GM23248 (cell line): ENCODE results near the gene KCND3. TPM values are rescaled to one million over a fixed set of nuclear protein-coding genes. Genes with fewer than 3 reads are reported as not detected.

Experiments
- DNase-seq: peaks from one replicate; pipeline ENCODE4 v3.0.0-alpha.2; 2015
- H2AFZ ChIP-seq: fragments of 200-600 bp; sonication (generic); 2 replicates; pipeline ENCODE4 v1.6.1; 2016; ENCODE audit warnings: antibody characterized with exemption
- H3F3A ChIP-seq: fragments of 200-600 bp; sonication (generic); 2 replicates; pipeline ENCODE4 v1.6.1; 2016; ENCODE audit warnings: mild to moderate bottlenecking, antibody characterized with exemption, mixed run types; ENCODE audit not compliant: insufficient read depth
- H3K27ac ChIP-seq: fragments of 200-600 bp; sonication (generic); 2 replicates; pipeline ENCODE4 v1.5.1; 2016; ENCODE audit warnings: mild to moderate bottlenecking
- H3K27me3 ChIP-seq: fragments of 200-600 bp; sonication (generic); replicated peaks from 2 replicates; pipeline ENCODE4 v1.6.1; 2016; ENCODE audit warnings: mild to moderate bottlenecking; ENCODE audit not compliant: insufficient read depth
- H3K36me3 ChIP-seq: fragments of 200-600 bp; sonication (generic); 2 replicates; pipeline ENCODE4 v1.6.1; 2016; ENCODE audit warnings: low read depth, mild to moderate bottlenecking
- H3K4me1 ChIP-seq: fragments of 200-600 bp; sonication (generic); 2 replicates; pipeline ENCODE4 v1.6.1; 2016; ENCODE audit warnings: mild to moderate bottlenecking; ENCODE audit not compliant: insufficient read depth
- H3K4me2 ChIP-seq: fragments of 200-600 bp; sonication (generic); one replicate; pipeline ENCODE4 v1.6.1; 2016; ENCODE audit warnings: mild to moderate bottlenecking; ENCODE audit not compliant: unreplicated experiment
- H3K4me3 ChIP-seq: fragments of 200-600 bp; sonication (generic); 2 replicates; pipeline ENCODE4 v1.5.1; 2016; ENCODE audit warnings: mild to moderate bottlenecking
- H3K79me2 ChIP-seq: fragments of 200-600 bp; sonication (generic); 2 replicates; pipeline ENCODE4 v1.6.1; 2016; ENCODE audit warnings: mild to moderate bottlenecking; ENCODE audit not compliant: insufficient read depth
- H3K9ac ChIP-seq: fragments of 200-600 bp; sonication (generic); 2 replicates; pipeline ENCODE4 v1.6.1; 2016; ENCODE audit warnings: mild to moderate bottlenecking
- H3K9me2 ChIP-seq: fragments of 200-600 bp; sonication (generic); 2 replicates; pipeline ENCODE4 v1.6.1; 2016; ENCODE audit warnings: mixed run types, mild to moderate bottlenecking, moderate library complexity; ENCODE audit not compliant: insufficient read depth
- H3K9me3 ChIP-seq: fragments of 200-600 bp; sonication (generic); one replicate; pipeline ENCODE4 v1.6.1; 2017; ENCODE audit warnings: low read depth
- H4K20me1 ChIP-seq: fragments of 200-600 bp; sonication (generic); 2 replicates; pipeline ENCODE4 v1.6.0; 2016; ENCODE audit not compliant: insufficient read depth
- EZH2 ChIP-seq: fragments of 200-600 bp; sonication (generic); IDR thresholded peaks from 2 replicates; pipeline ENCODE4 v1.6.1; 2018; ENCODE audit warnings: antibody characterized with exemption, mild to moderate bottlenecking; ENCODE audit not compliant: insufficient read depth, poor library complexity, severe bottlenecking
- EZH2phosphoT487 ChIP-seq: fragments of 200-600 bp; sonication (generic); IDR thresholded peaks from 2 replicates; pipeline ENCODE4 v1.6.1; 2018; ENCODE audit warnings: antibody characterized with exemption, moderate library complexity, mild to moderate bottlenecking, low read depth; ENCODE audit not compliant: insufficient read depth
- WGBS, 2 experiments: methylation state at CpG; one replicate each; pipeline ENCODE4 v1.1.6; 2015 to 2017; ENCODE audit warnings: low lambda C conversion rate in 2 of 2, low coverage in 1 of 2; ENCODE audit errors: missing lambda C conversion rate in 2 of 2; 5-methylcytosine and 5-hydroxymethylcytosine counted together
- in situ Hi-C: fragments of 300-500 bp; cut with MboI; formaldehyde crosslinking; loops from 2 replicates; pipeline ENCODE4 v1.15.0; 2020
- polyA plus RNA-seq: library from polyadenylated mRNA; unstranded; fragments of >200 nt; fragmentation: Nextera tagmentation; extraction: Ambion mirVana; gene quantifications from 2 replicates; pipeline ENCODE4 v1.2.1, GENCODE V29; 2016
- total RNA-seq: library from RNA; depleted of rRNA; stranded (reverse); fragments of >200 nt; shearing (Covaris generic); gene quantifications from 2 replicates; pipeline ENCODE4 v1.2.3, GENCODE V29; 2014

KCND3 gene
- total and polyA plus RNA-seq, 2 experiments from 2014 or later: 0.08 to 0.22 TPM

GRCh38 chr1:111805251-111805650, 184.2 kb downstream of the KCND3 start:
- no peak for DNase-seq
- Histone ChIP-seq H3K9me2 (no peaks in the 10 kb centered on the region), H3K4me3 (no peak overlapping the region), H4K20me1 (no peaks in the 10 kb centered on the region), H3K9ac (no peak overlapping the region), H3K27ac (no peak overlapping the region), H3K79me2 (no peaks in the 10 kb centered on the region), H3K27me3 (peaks cover 10% of the 10 kb centered on the region; the same call in 1 of the 2 replicates), H3F3A (no peaks in the 10 kb centered on the region), H3K4me2 (no peak overlapping the region), H3K36me3 (no peaks in the 10 kb centered on the region), H3K9me3 (no peaks in the 10 kb centered on the region), H3K4me1 (no peaks in the 10 kb centered on the region), H2AFZ (no peak overlapping the region)
- in situ Hi-C loops: no loop called here
- TF ChIP-seq EZH2 (no peak), EZH2phosphoT487 (no peak)
- WGBS, 2 experiments: 50 to 60% methylated on average over 2 of the region's 2 CpGs

GRCh38 chr1:111804776-111805175, 184.7 kb downstream of the KCND3 start:
- H3K27me3 ChIP-seq: peaks cover 10% of the 10 kb centered on the region; the same call in 1 of the 2 replicates
- H3K4me1 ChIP-seq: no peaks in the 10 kb centered on the region
- WGBS, 2 experiments: 49 to 52% methylated on average over 10 to 11 of the region's 11 CpGs
- H4K20me1 ChIP-seq: no peaks in the 10 kb centered on the region
- no peak overlapping the region for H3K27ac ChIP-seq
- DNase-seq: no peak
- no peak overlapping the region for H3K9ac ChIP-seq
- H3K9me3 ChIP-seq: no peaks in the 10 kb centered on the region
- H3K9me2 ChIP-seq: no peaks in the 10 kb centered on the region
- H3K36me3 ChIP-seq: no peaks in the 10 kb centered on the region
- H3K4me2 ChIP-seq: no peak overlapping the region
- no peaks in the 10 kb centered on the region for H3K79me2 ChIP-seq
- H3K4me3 ChIP-seq: no peak overlapping the region
- in situ Hi-C loops: no loop called here
- H2AFZ ChIP-seq: no peak overlapping the region
- TF ChIP-seq EZH2 (no peak), EZH2phosphoT487 (no peak)
- no peaks in the 10 kb centered on the region for H3F3A ChIP-seq

- WGBS, 2 experiments: 52 to 58% methylated on average over 5 of the region's 5 CpGs
- in situ Hi-C loops: no loop called here
- no peaks in the 10 kb centered on the region for H3F3A ChIP-seq
Measured at GRCh38 chr1:111803951-111804350, 185.5 kb downstream of the KCND3 start.

GRCh38 chr1:111802984-111803383, 186.5 kb downstream of the KCND3 start:
- Histone ChIP-seq H3K27ac (no peak overlapping the region), H3K36me3 (no peaks in the 10 kb centered on the region), H3K9me2 (no peaks in the 10 kb centered on the region), H3K4me1 (no peaks in the 10 kb centered on the region), H3K4me2 (no peak overlapping the region), H2AFZ (no peak overlapping the region), H3F3A (no peaks in the 10 kb centered on the region), H3K4me3 (no peak overlapping the region), H3K79me2 (no peaks in the 10 kb centered on the region), H3K9me3 (no peaks in the 10 kb centered on the region), H3K27me3 (peaks cover 10% of the 10 kb centered on the region; the same call in 1 of the 2 replicates), H3K9ac (no peak overlapping the region), H4K20me1 (no peaks in the 10 kb centered on the region)
- no peak for DNase-seq
- WGBS, 2 experiments: 54 to 55% methylated on average over 5 of the region's 5 CpGs
- TF ChIP-seq EZH2phosphoT487: no peak
- TF ChIP-seq EZH2: no peak
- in situ Hi-C loops: no loop called here

More at GRCh38 chr1:111803951-111804350, 185.5 kb downstream of the KCND3 start:
- H3K4me3 ChIP-seq: no peak overlapping the region
- peaks cover 10% of the 10 kb centered on the region; the same call in 1 of the 2 replicates for H3K27me3 ChIP-seq
- no peaks in the 10 kb centered on the region for H3K36me3 ChIP-seq
- no peak overlapping the region for H3K9ac ChIP-seq
- no peak for DNase-seq
- no peaks in the 10 kb centered on the region for H4K20me1 ChIP-seq
- no peak overlapping the region for H2AFZ ChIP-seq
- no peaks in the 10 kb centered on the region for H3K4me1 ChIP-seq
- H3K9me2 ChIP-seq: no peaks in the 10 kb centered on the region
- H3K4me2 ChIP-seq: no peak overlapping the region
- H3K9me3 ChIP-seq: no peaks in the 10 kb centered on the region
- H3K79me2 ChIP-seq: no peaks in the 10 kb centered on the region
- H3K27ac ChIP-seq: no peak overlapping the region
- no peak for TF ChIP-seq EZH2phosphoT487
- no peak for TF ChIP-seq EZH2

- Histone ChIP-seq H3K27ac (no peak overlapping the region), H2AFZ (no peak overlapping the region), H3K27me3 (peaks cover 6% of the 10 kb centered on the region; the same call in 1 of the 2 replicates), H4K20me1 (no peaks in the 10 kb centered on the region), H3K4me3 (no peak overlapping the region), H3K9me3 (no peaks in the 10 kb centered on the region), H3K9me2 (no peaks in the 10 kb centered on the region), H3K4me1 (no peaks in the 10 kb centered on the region), H3K79me2 (no peaks in the 10 kb centered on the region), H3F3A (no peaks in the 10 kb centered on the region), H3K9ac (no peak overlapping the region), H3K36me3 (no peaks in the 10 kb centered on the region), H3K4me2 (no peak overlapping the region)
- no peak for TF ChIP-seq EZH2
- no peak for TF ChIP-seq EZH2phosphoT487
- 40 to 45% methylated on average over 6 of the region's 6 CpGs for WGBS, 2 experiments
- in situ Hi-C loops: no loop called here
- no peak for DNase-seq
Measured at GRCh38 chr1:111802110-111802509, 187.4 kb downstream of the KCND3 start.
